Stimulated activated CD8-positive, alpha-beta memory T cell treated with anti-CD3 and anti-CD28 coated beads, Interleukin-15, amount 100 ng/mL, for 24 hours (primary cell): ENCODE results near the gene ZNRF3.
"Not testable (repeated sequence)": the region's sequence is repeated elsewhere in the genome, so short reads cannot be mapped to it uniquely, and the experiment has no call there.

Source experiments
- DNase-seq: peaks from one replicate; pipeline ENCODE4 v3.0.0-alpha.2; 2020; ENCODE audit warnings: low read depth

ZNRF3 gene

GRCh38 chr22:29039148-29039547, 155.8 kb downstream of the ZNRF3 start:
- DNase-seq, result no peak

DNA sequence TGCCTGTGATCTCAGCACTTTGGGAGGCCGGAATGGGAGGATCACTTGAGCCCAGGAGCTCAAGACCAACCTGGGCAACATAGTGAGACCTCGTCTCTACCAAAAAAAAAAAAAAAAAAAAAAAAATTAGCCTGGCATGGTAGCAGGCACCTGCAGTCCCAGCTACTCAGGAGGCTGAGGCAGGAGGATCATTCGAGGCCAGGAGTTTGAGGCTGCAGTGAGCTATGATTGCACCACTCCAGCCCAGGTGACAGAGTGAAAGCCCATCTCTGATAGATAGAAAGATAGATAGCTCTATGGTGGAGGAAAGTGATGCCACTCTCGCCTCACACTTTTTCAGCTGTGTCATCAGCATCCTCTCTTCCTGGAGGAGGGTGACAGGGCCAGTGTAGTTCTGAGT, 156.3 kb downstream of the ZNRF3 start:
- DNase-seq, result not testable (repeated sequence)

GRCh38 chr22:29040385-29041275, 157.3 kb downstream of the ZNRF3 start:
- DNase-seq, result peak; percentile 21

GRCh38 chr22:29041408-29041807, 158.0 kb downstream of the ZNRF3 start:
- no peak for DNase-seq

DNA sequence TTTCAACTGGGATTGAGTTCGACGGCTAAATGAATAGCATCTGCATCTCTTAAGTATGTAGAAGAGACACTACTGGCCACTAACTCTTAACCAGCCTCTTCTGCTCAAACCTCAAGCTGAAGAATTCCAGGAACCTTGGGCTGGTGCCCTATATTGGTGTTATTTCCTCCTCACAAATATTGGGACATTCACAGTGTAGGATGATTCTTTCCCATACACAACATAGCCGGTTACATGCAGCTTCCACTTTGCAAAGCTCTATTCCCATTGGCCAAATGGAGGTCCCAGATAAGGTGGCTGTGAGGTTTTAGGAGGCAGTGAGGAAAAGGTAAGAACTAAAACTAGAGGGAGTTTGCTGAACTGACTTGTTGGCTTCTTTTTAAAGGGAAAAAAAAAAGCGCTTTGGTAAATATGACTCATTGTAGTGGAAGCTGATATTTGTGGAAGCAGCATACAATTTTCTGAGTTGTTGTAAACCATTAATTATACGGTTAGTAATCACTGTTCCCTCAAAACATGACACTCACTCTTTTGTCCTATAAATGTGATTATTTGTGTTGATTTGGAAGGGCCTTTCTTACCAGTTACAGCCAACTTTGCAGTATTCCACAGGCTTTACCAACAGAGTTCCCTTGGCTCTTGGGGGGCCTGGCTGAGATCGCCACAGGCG, 160.7 kb downstream of the ZNRF3 start:
- DNase-seq, result no peak

GRCh38 chr22:29044657-29045176, 161.3 kb downstream of the ZNRF3 start:
- DNase-seq, result no peak

DNA sequence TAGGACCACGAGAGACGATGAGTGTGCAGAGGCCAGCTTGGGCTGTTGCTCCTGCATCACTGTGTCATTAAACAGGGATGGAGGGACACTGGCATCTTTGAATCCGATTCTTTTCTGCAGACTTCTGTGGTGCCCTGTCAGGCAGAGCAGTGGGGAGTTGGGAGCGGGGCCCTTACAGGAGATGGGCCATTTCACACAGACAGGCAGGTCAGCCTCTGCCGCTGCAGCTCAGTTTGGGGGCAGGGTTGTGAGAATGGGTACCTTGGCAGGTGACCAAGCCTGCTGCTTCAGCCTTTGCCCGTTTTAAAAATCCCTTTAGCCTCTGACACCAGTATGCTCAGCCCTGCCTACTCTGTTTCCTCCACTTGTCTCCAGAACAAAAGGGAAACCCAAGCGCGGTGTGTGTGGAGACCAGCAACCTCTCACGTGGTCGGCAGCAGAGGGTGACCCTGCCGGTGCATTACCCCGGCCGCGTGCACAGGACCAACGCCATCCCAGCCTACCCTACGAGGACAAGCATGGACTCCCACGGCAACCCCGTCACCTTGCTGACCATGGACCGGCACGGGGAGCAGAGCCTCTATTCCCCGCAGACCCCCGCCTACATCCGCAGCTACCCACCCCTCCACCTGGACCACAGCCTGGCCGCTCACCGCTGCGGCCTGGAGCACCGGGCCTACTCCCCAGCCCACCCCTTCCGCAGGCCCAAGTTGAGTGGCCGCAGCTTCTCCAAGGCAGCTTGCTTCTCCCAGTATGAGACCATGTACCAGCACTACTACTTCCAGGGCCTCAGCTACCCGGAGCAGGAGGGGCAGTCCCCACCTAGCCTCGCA, 165.7 kb downstream of the ZNRF3 start:
- no peak for DNase-seq

- no peak for DNase-seq
These were observed 166.4 kb downstream of the ZNRF3 start for GRCh38 chr22:29049655-29050263.

- DNase-seq, result no peak
These were observed 167.1 kb downstream of the ZNRF3 start for GRCh38 chr22:29050457-29050856.

DNA sequence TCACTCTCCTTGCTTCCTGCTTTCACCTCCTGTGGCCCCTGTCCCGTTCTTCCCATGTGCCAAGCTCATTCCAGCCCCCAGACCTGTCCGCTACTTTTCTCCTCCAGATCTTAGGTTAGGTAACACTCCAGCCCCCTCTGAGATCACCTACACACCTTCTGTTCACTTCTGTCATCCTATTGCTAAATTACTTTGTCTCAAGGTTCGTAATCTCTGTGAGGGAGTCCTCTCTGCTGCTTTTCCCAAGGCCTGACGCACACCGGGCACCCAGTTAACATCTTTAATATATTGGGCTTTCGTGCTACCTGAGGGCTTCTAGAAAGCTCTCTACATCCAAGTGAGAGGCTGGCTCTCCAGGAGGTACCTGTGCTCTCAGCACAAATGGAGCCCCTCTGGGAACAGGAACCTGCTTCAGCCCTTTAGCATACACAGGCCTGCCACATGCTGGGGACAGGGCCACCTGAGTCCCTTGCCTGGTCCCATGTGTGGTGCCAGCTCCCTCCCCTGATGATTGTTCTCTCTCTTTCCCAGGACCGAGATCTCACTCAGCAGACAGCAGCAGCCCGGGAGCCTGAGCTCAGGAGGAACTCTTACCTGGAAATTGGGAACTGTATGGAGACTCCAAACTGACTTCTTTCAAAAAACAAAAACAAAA, 169.8 kb downstream of the ZNRF3 start:
- DNase-seq, result no peak

DNA sequence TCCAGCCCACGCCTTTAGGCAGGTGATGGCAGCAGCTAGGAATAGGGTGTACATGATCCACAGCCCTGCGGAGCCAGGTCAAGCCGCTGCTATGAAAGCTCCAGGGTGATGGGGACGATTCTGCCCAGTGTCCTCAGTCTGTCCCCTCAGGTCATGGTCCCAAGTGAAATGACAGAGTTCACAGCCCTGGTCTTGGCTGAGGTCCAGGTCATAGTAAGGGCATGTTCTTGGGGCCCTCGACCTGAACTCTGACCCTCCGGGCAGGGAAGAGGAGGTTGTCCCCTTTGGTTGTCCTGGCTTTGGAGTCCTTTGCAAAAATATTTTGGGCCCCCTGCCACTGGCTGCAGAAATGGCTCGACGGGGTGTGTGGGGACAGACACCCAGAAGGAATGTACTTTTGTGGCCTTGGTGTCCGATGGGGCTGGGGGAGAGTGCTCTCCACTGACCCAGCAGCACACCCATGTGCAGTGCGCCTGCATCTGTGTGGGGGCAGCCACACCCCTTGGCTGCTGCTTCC, 170.9 kb downstream of the ZNRF3 start:
- DNase-seq, result no peak

DNA sequence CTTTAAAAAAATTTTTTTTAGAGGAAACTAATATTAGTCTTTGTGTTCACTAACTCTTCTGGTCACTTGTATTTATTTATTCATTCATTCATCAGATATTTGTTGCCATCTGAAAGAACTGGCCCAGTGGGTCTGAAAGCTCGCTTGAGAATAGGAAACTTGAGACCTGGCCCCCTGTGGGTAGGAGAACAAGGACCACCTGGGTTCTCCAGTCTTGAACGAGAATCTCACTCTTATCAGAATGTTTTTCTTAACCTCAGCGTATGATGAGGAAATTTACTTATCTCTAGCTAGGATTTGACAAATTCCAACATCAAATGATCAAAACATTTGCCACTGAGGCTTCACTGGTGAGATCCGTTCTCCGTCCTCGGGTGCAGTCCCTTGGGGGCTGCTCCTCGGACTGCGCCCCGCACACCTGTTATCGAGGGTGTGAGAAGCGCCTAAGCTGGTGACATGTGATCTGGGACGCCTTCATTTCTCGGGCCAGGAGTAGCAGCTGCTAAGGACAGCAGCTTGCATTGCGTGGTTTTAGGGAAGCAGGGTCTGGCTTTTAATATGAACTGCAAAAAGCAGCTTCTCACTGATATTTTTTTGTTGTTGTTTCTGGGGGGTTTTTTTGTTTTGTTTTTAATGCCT, 171.9 kb downstream of the ZNRF3 start:
- DNase-seq, result no peak

- no peak for DNase-seq
These were observed 173.1 kb downstream of the ZNRF3 start for GRCh38 chr22:29056472-29056871.

DNA sequence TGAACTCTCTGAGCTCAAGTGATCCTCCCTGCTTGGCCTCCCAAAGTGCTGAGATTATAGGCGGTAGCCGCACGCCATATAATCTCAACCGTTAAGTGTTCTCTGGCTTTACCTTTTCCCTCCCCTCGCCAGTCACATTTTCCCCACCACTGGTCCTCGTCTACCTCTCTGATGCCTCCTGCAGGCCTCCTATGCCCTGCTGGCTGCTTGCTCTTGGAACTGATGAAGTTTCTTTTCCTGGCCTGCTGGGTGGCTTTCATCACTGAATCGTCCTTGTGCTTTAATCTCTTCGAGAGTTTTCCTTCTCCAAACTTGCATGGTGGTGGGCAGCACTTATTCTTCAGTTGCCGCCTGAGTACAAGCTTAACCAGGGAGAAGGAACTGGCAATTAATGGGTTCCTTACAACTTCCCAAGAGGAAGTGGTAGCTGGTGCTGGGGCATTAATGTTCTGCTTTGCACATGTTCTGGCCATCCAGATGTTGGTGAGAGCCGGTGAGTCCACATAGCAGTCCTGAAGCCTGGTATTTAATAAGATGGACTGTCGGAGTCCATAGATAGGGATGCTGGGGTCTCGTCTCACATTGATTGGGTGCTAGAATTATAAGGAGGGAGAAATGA, 177.0 kb downstream of the ZNRF3 start:
- no peak for DNase-seq

GRCh38 chr22:29060931-29061330, 177.6 kb downstream of the ZNRF3 start:
- DNase-seq, result no peak

DNA sequence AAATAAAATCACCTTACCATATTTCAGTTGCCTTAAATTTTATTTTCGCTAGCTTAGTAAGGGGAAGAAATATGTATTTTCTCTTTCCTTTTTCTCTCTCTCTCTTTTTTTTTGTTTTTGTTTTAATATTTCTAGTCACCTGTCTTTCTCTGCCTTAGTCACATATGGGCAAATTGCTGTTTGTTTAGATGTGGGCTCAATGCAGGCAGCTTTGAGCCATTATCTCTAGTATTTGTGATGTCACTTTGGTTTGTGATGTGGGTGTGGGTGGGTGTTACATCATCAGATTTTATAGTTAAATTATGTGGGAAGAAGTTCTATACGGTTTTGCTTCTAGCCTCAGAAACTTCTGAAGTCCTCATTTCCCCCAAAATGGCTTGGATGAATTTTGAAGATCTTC, 178.4 kb downstream of the ZNRF3 start, which contains the start of gene C22orf31:
Gene C22orf31 (minus strand): TSS at position 59 of the 400 bp plus-strand sequence. CDS start 39 bp downstream, at position 20.
- no peak for DNase-seq

- DNase-seq, result no peak
These were observed 179.0 kb downstream of the ZNRF3 start for GRCh38 chr22:29062286-29062821.

- no peak for DNase-seq
These were observed 182.3 kb downstream of the ZNRF3 start for GRCh38 chr22:29065468-29066190.

GRCh38 chr22:29069463-29069862, 186.1 kb downstream of the ZNRF3 start:
- DNase-seq, result no peak
